ENCODE results near the gene NUCKS1.

The NUCKS1 gene

DNA sequence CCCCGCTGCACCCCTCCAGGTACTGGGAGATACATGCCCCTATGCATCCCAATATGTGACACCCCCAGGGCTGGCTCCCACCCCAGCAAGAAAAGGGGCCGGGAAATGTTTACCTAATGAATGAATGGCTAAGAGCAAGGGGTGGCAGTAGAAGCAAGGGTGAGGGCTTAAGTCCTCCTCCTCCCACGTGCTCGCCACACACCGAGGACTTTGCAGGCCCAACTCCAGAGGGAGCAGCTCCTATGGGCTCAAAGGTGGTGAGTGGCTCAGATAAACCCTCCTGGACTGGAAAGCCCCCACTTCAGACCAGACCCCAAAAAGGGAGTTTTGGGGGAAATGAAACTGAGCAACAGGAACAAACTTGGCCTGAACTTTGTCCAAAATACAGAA lies 81.0 kb downstream of the NUCKS1 start:
- Histone ChIP-seq H3K9me3 (ENCODE audit: insufficient read depth, low read depth, low read length) (no peaks in the 10 kb centered on the region), H2AFZ (ENCODE audit: low read length) (no peak overlapping the region), H3K79me2 (ENCODE audit: insufficient read depth, low read length) (peaks cover 68% of the 10 kb centered on the region), H3K27me3 (ENCODE audit: insufficient read depth, low read length, poor library complexity, severe bottlenecking) (no peaks in the 10 kb centered on the region), H4K20me1 (ENCODE audit: insufficient read depth, low read length, poor library complexity, severe bottlenecking) (no peaks in the 10 kb centered on the region), H3K4me3 (ENCODE audit: low read length, poor library complexity, severe bottlenecking) (no peak overlapping the region), H3K36me3 (ENCODE audit: insufficient read depth, low read length) (peaks cover 3% of the 10 kb centered on the region; the same call in 1 of the 2 replicates), H3F3A (ENCODE audit: low read depth) (no peaks in the 10 kb centered on the region), H3K9me2 (replicated peaks; ENCODE audit: low read depth, low read length) (no peaks in the 10 kb centered on the region), H3K4me2 (ENCODE audit: low read depth, low read length, poor library complexity, severe bottlenecking) (peak overlapping the region; percentile 43), H3K9ac (ENCODE audit: low read depth, low read length, poor library complexity, severe bottlenecking) (peak overlapping the region; percentile 40), H3K4me1 (ENCODE audit: insufficient read depth, low read length, poor library complexity, severe bottlenecking) (peaks cover 49% of the 10 kb centered on the region)
- TF ChIP-seq EZH2phosphoT487 (IDR thresholded peaks at IDR 0.05; ENCODE audit: borderline replicate concordance): no peak
- TF ChIP-seq CTCF (conservative IDR thresholded peaks at IDR 0.05; ENCODE audit: low read length): no peak

DNA sequence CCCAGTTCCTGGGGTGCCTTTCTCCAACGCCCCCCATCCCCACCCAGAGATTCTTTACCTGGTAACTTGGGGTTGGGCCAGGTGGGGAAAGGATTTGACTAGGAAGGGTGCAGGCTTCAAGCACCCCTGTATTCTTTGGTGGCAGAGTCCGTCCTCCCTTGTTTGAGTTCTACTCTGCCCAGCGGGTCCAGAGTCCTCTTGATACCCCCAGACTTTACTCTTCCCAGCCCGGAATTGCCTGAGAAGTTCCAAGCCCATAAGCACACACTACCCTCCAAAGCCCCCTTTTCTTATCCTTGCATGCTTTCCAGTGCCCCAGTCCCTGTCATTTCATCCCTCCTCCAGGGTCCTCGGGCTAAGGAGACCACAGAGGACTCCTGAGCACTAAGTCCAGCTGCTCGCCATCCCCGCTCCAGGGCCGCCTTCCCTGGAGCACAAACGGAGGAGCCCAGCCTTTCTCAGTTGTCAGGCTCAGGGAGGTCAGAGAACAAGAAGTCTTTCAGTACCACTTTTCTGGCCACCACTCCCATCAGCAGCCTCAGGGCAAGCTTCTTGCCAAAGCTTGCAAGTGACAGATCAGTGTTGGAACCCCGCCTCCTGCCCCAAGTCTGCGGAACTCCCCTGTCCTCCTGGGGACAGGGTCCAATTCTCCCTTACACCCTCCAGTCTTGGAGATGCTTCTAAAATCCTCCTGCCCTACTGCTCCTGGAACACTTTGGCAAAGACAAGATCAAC lies 81.9 kb downstream of the NUCKS1 start:
- Histone ChIP-seq H3K9me3 (ENCODE audit: insufficient read depth, low read depth, low read length) (no peaks in the 10 kb centered on the region), H4K20me1 (ENCODE audit: insufficient read depth, low read length, poor library complexity, severe bottlenecking) (no peaks in the 10 kb centered on the region), H3F3A (ENCODE audit: low read depth) (no peaks in the 10 kb centered on the region), H3K4me2 (ENCODE audit: low read depth, low read length, poor library complexity, severe bottlenecking) (peak overlapping the region; percentile 43), H3K9me2 (replicated peaks; ENCODE audit: low read depth, low read length) (no peaks in the 10 kb centered on the region), H3K27me3 (ENCODE audit: insufficient read depth, low read length, poor library complexity, severe bottlenecking) (no peaks in the 10 kb centered on the region), H3K4me1 (ENCODE audit: insufficient read depth, low read length, poor library complexity, severe bottlenecking) (peaks cover 49% of the 10 kb centered on the region), H2AFZ (ENCODE audit: low read length) (no peak overlapping the region), H3K79me2 (ENCODE audit: insufficient read depth, low read length) (peaks cover 65% of the 10 kb centered on the region), H3K4me3 (ENCODE audit: low read length, poor library complexity, severe bottlenecking) (no peak overlapping the region), H3K36me3 (ENCODE audit: insufficient read depth, low read length) (peaks cover 11% of the 10 kb centered on the region; the same call in 1 of the 2 replicates), H3K9ac (ENCODE audit: low read depth, low read length, poor library complexity, severe bottlenecking) (no peak overlapping the region)
- no peak for TF ChIP-seq EZH2phosphoT487 (IDR thresholded peaks at IDR 0.05; ENCODE audit: borderline replicate concordance)
- no peak for TF ChIP-seq CTCF (conservative IDR thresholded peaks at IDR 0.05; ENCODE audit: low read length)

GRCh38 chr1:205666372-205667166 lies 83.4 kb downstream of the NUCKS1 start:
- Histone ChIP-seq H3K9me3 (ENCODE audit: insufficient read depth, low read depth, low read length) (no peaks in the 10 kb centered on the region), H3K4me2 (ENCODE audit: low read depth, low read length, poor library complexity, severe bottlenecking) (no peak overlapping the region), H3K4me3 (ENCODE audit: low read length, poor library complexity, severe bottlenecking) (no peak overlapping the region), H3K27me3 (ENCODE audit: insufficient read depth, low read length, poor library complexity, severe bottlenecking) (no peaks in the 10 kb centered on the region), H2AFZ (ENCODE audit: low read length) (no peak overlapping the region), H3K9ac (ENCODE audit: low read depth, low read length, poor library complexity, severe bottlenecking) (no peak overlapping the region), H4K20me1 (ENCODE audit: insufficient read depth, low read length, poor library complexity, severe bottlenecking) (no peaks in the 10 kb centered on the region), H3K4me1 (ENCODE audit: insufficient read depth, low read length, poor library complexity, severe bottlenecking) (peaks cover 43% of the 10 kb centered on the region), H3K36me3 (ENCODE audit: insufficient read depth, low read length) (peaks cover 23% of the 10 kb centered on the region; the same call in 1 of the 2 replicates), H3F3A (ENCODE audit: low read depth) (no peaks in the 10 kb centered on the region), H3K79me2 (ENCODE audit: insufficient read depth, low read length) (peaks cover 54% of the 10 kb centered on the region), H3K9me2 (replicated peaks; ENCODE audit: low read depth, low read length) (no peaks in the 10 kb centered on the region)
- TF ChIP-seq CTCF (conservative IDR thresholded peaks at IDR 0.05; ENCODE audit: low read length) (no peak), EZH2phosphoT487 (IDR thresholded peaks at IDR 0.05; ENCODE audit: borderline replicate concordance) (no peak)
